Endothelial cell (in vitro differentiated cells): ENCODE measurements around the gene ZNF423. TPM values are rescaled to one million over a fixed set of nuclear protein-coding genes. Genes with fewer than 3 reads are reported as not detected.

Source experiments
- DNase-seq: peaks from one replicate; pipeline ENCODE4 v3.0.0; 2021; ENCODE audit warnings: low spot score
- H3K27ac Mint-ChIP-seq: one replicate; pipeline ENCODE4 v1.8.0; 2021; ENCODE audit warnings: mixed read lengths, inconsistent platforms; ENCODE audit not compliant: unreplicated experiment
- H3K27me3 Mint-ChIP-seq: one replicate; pipeline ENCODE4 v1.8.0; 2021; ENCODE audit warnings: mild to moderate bottlenecking, moderate library complexity, mixed read lengths, inconsistent platforms; ENCODE audit not compliant: unreplicated experiment
- H3K36me3 Mint-ChIP-seq: one replicate; pipeline ENCODE4 v1.8.0; 2021; ENCODE audit warnings: mild to moderate bottlenecking, low read depth, mixed read lengths, inconsistent platforms; ENCODE audit not compliant: unreplicated experiment
- H3K4me1 Mint-ChIP-seq: one replicate; pipeline ENCODE4 v1.8.0; 2021; ENCODE audit warnings: mild to moderate bottlenecking, mixed read lengths, inconsistent platforms; ENCODE audit not compliant: unreplicated experiment
- H3K4me3 Mint-ChIP-seq: one replicate; pipeline ENCODE4 v1.8.0; 2021; ENCODE audit warnings: mild to moderate bottlenecking, mixed read lengths, inconsistent platforms; ENCODE audit not compliant: unreplicated experiment
- H3K9me3 Mint-ChIP-seq: one replicate; pipeline ENCODE4 v1.8.0; 2021; ENCODE audit warnings: mixed read lengths, inconsistent platforms; ENCODE audit not compliant: unreplicated experiment
- CTCF ChIP-seq: fragments of 200-600 bp; sonication (generic); IDR thresholded peaks from one replicate; pipeline ENCODE4 v1.5.0; 2021; ENCODE audit warnings: antibody characterized with exemption; ENCODE audit not compliant: unreplicated experiment
- total RNA-seq: library from RNA; stranded (reverse); fragmentation: NEBNext Ultra II Directional; extraction: Animal tissue kit (Norgen Biotek cat#: 25700); gene quantifications from one replicate; pipeline ENCODE4 v1.2.1, GENCODE V29; 2021; ENCODE audit not compliant: unreplicated experiment

ZNF423 gene
- total RNA-seq, 1 donor from 2014 or later = 44.8 TPM

GRCh38 chr16:49499869-49500610, 355.9 kb downstream of the ZNF423 start:
- peaks cover 10% of the 10 kb centered on the region for H3K27me3 Mint-ChIP-seq
- DNase-seq = no peak
- H3K9me3 Mint-ChIP-seq = no peaks in the 10 kb centered on the region
- peaks cover 19% of the 10 kb centered on the region for H3K36me3 Mint-ChIP-seq
- TF ChIP-seq CTCF = no peak
- peaks cover 19% of the 10 kb centered on the region for H3K4me1 Mint-ChIP-seq
- no peak overlapping the region for H3K4me3 Mint-ChIP-seq
- no peak overlapping the region for H3K27ac Mint-ChIP-seq

- TF ChIP-seq CTCF = no peak
- Mint-ChIP-seq H3K4me3 (no peak overlapping the region), H3K27ac (no peak overlapping the region), H3K9me3 (no peaks in the 10 kb centered on the region), H3K4me1 (peaks cover 12% of the 10 kb centered on the region), H3K27me3 (peaks cover 13% of the 10 kb centered on the region), H3K36me3 (peaks cover 22% of the 10 kb centered on the region)
- no peak for DNase-seq
Observed at GRCh38 chr16:49499414-49499785, 356.5 kb downstream of the ZNF423 start.

GRCh38 chr16:49498666-49499413, 357.1 kb downstream of the ZNF423 start:
- H3K4me3 Mint-ChIP-seq = no peak overlapping the region
- peaks cover 25% of the 10 kb centered on the region for H3K36me3 Mint-ChIP-seq
- TF ChIP-seq CTCF = no peak
- H3K27me3 Mint-ChIP-seq = peaks cover 14% of the 10 kb centered on the region
- DNase-seq = no peak
- peaks cover 9% of the 10 kb centered on the region for H3K4me1 Mint-ChIP-seq
- no peaks in the 10 kb centered on the region for H3K9me3 Mint-ChIP-seq
- no peak overlapping the region for H3K27ac Mint-ChIP-seq

GRCh38 chr16:49498264-49498663, 357.6 kb downstream of the ZNF423 start:
- no peak for DNase-seq
- no peak for TF ChIP-seq CTCF
- Mint-ChIP-seq H3K36me3 (peaks cover 23% of the 10 kb centered on the region), H3K9me3 (no peaks in the 10 kb centered on the region), H3K4me1 (peaks cover 9% of the 10 kb centered on the region), H3K4me3 (no peak overlapping the region), H3K27me3 (peaks cover 12% of the 10 kb centered on the region), H3K27ac (no peak overlapping the region)

GRCh38 chr16:49497466-49497865, 358.4 kb downstream of the ZNF423 start:
- H3K27ac Mint-ChIP-seq = no peak overlapping the region
- H3K4me1 Mint-ChIP-seq = peaks cover 14% of the 10 kb centered on the region
- no peaks in the 10 kb centered on the region for H3K9me3 Mint-ChIP-seq
- peaks cover 10% of the 10 kb centered on the region for H3K27me3 Mint-ChIP-seq
- no peak for TF ChIP-seq CTCF
- H3K4me3 Mint-ChIP-seq = no peak overlapping the region
- peaks cover 23% of the 10 kb centered on the region for H3K36me3 Mint-ChIP-seq
- no peak for DNase-seq
